NCI-H2196 (cell line): ENCODE results near the gene SLC29A2.
"Not testable (repeated sequence)": the region's sequence is repeated elsewhere in the genome, so short reads cannot be mapped to it uniquely, and the experiment has no call there.

Source experiments
- DNase-seq: peaks from one replicate; lab custom pipeline; 2025; ENCODE audit not compliant: unreplicated experiment; lab: John Stamatoyannopoulos, UW

The SLC29A2 gene

DNA sequence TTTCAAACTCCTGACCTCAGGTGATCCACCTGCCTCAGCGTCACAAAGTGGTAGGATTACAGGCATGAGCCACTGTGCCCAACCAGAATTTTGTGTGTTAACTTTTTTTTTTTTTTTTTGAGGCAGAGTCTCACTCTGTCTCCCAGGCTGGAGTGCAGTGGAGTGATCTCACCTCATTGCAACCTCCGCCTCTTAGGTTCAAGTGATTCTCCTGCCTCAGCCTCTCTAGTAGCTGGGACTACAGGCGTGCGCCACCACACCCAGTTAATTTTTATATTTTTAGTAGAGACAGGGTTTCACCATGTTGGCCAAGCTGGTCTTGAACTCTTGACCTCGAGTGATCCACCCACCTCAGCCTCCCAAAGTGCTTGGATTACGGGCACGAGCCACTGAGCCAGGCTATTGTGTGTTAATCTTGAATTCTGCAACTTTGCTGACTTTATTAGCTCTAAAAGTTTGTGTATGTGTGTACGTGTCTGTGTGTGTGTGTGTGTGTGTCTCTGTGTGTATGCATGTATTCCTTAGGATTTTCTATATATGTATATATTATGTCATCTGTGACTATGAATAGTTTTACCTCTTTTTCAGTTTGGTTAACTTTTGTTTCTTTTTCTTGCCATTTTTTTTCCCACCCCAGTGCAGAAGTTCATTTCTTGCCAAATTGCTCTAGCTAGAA, 20.9 kb downstream of the SLC29A2 start:
- DNase-seq: not testable (repeated sequence)

DNA sequence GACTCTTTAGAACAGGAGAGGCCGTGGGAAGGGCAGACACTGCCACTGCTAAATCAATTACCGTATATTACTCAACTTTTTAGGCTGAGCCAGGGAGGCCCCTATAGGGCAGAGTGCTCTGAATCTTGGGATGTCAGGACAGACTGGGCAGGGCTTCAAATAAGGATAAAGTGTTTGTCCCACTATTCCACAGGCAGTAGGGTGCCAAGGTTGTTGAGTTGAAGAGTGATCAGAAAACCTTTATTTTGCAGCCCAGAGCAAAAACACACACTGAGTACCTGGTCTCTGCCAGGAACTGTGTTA, 22.5 kb downstream of the SLC29A2 start:
- no peak for DNase-seq

DNA sequence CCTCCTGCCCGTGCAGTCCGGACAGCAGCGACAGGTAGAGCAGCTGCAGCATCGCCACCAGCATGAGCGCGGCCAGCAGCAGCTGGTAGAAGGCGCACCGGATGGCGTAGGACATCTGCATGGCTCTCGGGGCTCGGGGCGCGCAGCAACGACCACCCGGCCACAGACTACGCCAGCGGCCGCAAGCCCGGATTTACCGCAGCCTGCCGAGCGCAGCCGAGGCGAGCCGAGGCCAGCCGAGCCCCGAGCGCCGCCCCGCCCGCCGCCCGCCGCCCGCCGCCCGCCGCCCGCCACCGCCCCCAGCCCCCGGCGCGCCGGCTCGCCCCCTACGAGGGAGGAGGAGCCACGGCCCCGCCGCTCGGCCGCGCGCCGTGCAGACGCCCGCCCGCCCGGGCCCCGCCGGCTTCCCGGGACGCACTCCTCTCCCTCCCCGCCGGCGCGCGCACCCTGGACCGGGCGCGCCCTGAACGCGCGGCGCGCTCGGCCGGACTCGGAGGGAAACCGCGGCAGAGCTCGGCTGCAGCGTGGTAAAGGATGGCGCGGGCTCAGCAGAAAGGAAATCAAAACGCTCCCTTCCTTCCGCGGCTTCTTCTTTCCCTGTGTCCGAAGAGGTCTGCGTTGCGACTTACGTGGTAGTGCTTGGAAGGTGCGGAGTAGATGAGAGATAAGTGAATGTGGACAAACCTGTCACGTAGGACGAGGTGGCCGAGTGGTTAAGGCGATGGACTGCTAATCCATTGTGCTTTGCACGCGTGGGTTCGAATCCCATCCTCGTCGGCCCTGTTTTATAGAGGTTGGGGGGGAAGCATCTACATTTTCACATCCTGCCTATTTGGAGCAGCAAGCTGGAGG, 23.9 kb downstream of the SLC29A2 start, which contains the start of gene B4GAT1:
Gene B4GAT1, minus strand, starts transcription at position 205 of the 852 bp plus-strand sequence. Its CDS starts 84 bp downstream, at position 121.
- peak; percentile 83 for DNase-seq

DNA sequence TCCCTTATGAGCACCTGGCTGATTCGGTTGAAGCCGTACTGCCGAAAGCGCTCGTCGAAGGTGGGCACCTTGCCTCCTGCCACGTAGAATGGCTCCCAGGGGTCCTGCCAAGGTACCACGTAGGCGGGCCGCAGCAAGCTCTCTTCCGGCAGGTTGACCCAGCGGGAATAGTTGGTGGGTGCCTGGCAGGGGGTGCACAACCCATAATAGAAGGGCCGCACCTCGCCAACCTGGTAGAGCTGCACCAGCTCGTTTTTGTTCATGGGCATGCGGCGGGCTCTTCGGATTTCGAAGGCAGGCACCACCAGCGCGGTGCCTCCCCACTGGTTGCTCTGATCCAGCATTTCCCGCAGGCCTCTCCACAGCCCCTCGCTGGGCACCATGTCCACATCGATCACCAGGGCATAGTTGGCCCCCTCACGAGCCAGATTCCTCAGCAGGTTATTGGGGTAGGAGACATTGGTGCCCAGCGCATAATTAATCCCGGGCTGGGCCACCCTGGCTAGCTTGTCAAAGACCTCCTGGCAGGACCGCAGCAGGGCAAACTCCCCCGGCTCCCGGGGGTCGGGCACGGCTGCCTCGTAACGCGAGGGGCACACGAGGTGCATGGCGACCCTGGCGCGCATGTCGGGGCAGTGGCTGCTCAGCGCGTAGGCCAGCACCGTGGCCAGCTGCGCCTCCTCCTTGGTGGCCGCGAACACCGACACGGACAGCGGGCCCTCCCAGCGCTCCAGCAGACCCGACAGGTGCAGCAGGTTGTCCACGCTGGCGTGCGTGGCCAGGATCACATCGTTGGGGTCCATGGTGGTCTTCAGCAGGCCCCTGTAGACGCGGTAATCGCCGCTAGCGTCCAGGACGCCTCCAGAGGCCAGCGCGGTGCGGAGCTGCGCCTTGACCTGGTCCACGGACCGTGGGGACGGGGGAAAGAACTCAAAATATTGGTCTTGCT, 24.8 kb downstream of the SLC29A2 start:
- no peak for DNase-seq

DNA sequence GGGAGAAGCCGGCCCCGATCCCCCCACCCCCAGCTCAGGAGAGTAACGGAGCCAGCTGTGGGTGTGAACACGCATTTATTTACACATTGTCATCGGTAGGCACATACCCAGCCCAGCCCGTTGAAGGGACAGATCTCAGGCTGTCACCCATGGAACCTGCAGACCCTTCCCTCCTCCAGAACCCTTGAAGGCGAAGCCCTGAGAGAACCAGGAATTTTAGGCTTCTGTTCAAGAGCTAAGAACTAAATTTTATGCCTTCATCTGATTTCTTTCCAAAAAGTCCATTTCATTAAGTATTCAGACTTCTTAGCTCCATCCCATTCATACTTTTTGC, 26.3 kb downstream of the SLC29A2 start:
- DNase-seq: no peak

DNA sequence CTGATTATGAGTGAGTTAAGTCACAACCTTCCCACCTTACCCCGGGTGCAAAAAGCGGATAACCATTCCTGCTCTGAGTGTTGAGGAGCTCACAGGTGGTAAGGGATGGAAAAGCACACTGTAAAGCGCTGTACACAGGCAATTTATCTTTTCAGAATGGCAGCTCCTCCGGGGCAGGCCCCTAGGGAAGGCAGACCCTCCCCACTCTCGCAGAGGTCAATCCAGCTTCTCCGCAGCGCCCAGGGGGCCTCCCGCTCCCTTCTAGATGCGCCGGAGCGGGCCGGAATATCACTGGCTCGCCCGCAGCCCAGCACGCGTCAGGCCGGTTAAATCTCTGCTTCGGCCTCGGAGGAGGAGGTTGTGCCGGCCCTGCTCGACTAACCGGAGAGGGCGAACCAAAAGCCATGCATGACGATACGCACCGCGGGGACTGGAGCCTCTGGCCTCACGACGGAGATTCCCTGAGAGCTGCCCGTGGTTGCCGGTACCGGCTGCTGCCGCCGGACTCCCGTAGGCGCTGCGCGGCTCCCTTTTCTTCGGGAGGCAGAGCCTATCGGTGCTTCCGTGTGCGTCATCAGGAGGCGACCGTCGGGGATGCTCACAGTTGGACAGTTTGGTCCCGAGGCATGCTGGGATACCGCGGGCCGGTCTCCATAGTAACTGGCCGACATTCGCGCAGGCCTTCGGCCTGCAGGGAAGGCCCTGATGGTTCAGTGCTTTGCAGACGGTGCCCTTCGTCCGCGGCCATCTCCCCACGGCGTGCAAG, 26.8 kb downstream of the SLC29A2 start, which contains the start of gene BRMS1:
Gene BRMS1, minus strand, starts transcription at position 555 of the 766 bp plus-strand sequence. CDS start 2,870 bp downstream, outside the sequence.
- peak; percentile 96 for DNase-seq

DNA sequence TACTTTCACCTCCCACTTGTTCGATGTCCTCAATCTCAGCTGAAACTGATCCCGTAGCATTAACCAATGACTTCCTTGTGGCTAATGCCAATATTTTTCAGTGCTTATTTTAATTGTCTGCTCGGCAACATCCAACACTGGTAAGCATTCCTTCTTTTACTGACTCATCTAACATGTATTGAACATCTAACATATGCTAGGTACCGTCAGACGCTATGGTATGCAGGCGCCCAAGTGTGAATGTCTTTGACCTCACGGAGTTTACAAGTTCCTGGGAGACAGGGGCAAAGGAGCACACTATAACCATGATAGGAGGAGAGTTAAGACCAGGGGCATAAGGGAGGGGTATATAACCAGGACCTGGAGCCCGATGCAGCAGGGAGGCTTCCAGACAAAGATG, 28.4 kb downstream of the SLC29A2 start:
- no peak for DNase-seq

DNA sequence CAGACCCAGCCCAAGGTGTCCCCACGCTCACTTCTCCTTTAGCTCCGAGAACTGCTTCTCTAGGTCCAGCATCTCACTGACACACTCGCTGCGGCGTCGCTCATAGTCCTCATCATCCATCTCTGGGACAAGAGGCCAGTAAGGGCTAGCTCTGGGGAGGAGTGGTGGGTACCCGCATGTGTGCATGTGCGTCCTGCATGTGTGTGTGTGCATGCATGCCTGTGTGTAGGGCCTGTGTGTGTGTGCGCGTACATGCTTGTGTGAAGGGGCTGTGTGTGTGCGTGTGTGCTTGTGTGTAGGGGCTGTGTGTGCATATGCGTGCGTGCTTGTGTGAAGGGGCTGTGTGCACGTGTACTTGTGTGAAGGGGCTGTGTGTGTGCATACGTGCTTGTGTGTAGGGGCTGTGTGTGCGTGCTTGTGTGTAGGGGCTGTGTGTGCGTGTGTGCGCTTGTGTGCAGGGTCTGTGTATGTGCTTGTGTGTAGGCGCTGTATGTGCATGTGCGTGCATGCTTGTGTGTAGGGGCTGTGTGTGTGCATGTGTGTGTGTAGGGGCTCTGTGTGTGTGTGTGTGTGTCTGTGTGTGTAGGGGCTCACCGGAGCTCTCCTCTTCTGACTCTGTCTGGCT, 29.9 kb downstream of the SLC29A2 start:
- no peak for DNase-seq

DNA sequence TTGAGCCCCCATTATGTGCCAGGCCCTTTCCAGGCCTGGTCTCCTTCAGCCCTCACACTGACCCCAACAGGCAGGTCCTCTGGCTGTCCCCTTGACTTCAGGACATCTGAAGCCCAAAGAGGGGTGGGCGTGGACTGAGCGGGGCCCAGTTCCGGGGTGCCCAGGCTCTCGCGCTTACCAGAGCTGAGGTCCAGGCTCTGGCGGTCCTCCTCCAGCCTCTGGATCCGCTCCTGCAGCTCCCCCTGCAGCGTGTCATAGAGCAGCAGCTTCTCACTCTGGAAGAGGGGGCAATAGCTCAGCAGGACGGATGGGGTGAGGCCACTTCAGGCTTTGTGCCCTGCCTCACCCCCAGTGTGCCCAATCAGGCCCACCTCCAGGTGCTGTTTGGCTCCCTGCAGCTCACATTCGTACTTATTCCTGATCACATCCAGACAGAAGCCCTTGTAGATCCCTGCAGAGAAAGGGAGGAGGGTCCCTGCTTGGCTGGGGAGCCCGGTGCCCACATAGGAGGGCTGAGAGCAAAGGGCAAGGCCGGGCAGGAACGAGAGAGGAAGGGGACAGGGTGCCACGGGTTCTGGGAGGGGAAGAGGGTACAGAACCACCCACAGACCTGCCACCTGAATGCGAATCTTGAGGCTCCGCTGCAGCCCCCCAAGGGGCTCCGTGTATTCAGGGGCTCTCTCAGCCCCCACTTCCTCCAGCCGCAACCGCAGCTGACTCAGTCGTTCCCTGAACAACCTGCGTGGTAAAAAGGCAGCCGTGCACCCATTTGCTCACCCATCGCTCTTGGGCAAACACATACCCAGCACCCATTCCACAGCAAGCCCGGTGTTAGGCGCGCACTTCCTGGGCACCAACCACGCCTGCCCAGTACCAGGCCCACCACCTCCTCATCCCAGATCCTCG, 30.7 kb downstream of the SLC29A2 start:
- no peak for DNase-seq

DNA sequence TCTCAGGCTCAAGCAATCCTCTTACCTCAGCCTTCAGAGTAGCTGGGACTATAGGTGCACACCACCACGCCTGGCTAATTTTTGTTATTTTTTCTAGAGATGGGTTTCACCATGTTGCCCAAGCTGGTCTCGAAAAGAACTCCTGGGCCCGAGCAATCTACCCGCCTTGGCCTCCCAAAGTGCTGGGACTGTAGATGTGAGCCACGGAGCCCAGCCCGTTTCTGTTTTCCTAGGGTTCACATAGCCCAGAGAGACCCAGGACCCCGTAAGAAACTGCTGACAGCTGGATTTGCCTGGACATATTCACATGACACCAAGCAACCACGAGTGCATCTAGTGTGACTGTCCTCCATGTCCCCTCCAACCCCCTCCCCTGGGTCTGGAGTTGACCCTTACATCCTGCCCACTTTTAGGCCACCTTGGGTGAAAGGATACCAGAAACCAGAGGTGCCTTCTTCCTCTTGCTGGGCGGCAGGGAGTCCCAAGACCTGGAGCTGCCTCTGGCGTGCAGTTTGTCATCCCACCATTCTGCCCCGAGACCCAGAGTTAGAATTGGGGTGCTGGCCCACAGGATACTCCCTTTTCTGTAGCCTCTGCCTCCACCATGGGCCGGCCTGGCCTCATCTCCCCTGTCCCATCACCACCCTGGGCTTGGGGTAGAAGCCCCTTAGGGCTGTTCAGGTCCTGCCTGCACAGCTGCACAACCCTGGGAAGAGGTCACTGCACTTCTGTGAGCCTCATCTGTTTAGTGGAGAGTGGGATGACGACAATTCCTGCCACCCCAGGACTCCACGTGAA, 31.7 kb downstream of the SLC29A2 start:
- no peak for DNase-seq

DNA sequence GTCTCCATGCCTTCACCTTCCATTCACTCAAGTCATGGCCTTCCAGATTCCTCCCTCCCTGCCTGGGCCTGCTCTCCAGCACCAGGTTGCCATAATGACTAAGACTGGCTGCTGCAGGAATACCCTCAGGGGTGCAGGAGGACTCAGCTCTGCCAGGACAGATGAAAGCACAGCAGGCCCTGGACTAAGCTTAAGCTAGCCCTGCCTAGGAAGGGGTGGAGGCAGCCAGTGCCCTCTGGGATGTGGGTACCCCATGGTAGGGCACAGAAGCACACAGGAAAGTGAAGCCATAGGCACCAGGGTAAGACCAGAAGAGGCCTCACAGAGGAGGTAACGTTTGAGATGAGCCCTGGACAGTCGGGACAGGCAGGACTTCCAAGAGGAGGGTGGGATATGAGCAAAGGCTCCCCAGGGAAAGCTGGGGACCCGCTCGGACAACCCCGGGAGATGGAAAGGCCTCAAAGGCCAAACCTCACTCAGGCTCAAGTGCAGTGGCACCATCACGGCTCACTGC, 32.3 kb downstream of the SLC29A2 start:
- DNase-seq: no peak

DNA sequence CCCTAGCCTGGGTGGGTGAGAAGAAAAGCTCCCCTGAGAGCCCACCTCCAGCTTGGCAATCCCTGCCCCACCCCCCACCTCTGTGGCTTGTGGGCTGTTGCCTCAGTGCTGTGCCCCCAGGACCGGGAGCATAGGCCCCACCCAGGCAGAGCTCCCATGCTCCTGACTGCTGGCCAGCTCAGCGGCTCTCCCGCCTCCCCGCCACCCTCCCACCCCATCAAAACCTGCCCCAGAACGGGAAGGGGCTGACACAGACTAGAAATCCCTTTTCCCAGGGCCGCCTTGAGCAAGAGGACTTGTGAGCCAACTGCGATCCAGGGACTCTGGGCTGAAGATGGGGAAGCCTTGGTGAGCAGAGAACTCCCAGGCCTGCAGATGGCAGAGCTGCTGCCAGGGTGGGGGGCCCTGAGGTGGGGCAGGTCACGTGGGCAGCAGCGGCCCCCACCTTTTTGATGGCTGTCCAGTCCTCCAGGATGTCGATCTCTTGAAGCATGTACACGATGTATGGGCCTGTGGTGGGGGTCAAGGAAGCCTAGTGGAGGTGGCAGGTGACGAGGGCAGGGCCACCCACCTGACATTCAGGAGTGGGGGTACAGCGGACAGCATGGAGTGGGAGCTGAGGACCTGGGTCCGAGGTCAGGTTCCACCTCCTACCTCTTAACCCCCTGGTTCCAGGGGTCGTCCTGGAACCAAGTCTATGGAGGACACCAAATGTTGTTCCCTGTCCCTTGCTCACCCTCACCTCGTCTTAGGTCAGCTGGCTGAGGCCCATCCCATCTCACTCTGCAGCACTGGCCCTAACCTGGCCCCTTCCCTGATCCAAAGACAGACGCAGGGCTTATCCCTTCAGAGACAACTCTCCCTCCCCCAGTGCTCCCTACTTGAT, 33.0 kb downstream of the SLC29A2 start:
- DNase-seq: no peak

DNA sequence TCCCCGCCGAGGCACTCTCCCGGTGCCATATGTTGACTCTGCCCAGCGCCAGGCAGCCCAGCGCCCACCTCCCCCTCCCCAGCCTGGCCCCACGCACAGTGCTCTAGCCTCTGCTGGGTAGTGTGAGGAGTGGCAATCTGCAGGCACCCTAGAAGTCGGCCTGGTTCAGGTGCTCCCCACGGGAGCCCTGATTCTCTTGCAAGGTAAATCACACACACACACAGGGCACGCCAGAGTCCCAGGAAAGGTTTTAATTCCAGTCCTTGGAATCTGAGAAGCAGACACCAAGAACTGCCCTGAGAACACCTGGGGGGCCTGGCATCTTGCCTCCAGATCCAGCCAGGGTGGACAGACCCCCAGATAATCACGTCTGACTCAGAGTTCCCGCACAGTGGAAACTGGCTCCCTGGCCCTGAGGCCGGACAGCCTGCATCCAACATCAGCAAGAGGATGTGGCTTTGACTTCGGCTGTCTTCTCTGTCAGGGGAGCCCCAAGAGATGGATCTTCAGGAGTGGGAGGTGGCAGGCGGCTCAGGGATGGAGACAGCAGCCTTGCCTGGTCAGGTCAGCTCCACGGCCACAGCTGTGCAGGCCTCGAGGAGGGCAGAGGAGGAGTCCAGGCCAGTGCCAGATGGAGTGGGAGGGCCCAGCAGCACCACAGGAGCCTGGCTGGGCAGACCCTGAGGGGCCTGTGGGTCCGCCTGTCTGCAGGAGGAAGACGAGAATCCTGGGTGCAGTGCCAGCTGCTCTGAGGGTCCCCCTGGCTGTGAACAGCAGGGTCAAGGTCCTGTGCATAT, 34.3 kb downstream of the SLC29A2 start:
- DNase-seq: no peak

DNA sequence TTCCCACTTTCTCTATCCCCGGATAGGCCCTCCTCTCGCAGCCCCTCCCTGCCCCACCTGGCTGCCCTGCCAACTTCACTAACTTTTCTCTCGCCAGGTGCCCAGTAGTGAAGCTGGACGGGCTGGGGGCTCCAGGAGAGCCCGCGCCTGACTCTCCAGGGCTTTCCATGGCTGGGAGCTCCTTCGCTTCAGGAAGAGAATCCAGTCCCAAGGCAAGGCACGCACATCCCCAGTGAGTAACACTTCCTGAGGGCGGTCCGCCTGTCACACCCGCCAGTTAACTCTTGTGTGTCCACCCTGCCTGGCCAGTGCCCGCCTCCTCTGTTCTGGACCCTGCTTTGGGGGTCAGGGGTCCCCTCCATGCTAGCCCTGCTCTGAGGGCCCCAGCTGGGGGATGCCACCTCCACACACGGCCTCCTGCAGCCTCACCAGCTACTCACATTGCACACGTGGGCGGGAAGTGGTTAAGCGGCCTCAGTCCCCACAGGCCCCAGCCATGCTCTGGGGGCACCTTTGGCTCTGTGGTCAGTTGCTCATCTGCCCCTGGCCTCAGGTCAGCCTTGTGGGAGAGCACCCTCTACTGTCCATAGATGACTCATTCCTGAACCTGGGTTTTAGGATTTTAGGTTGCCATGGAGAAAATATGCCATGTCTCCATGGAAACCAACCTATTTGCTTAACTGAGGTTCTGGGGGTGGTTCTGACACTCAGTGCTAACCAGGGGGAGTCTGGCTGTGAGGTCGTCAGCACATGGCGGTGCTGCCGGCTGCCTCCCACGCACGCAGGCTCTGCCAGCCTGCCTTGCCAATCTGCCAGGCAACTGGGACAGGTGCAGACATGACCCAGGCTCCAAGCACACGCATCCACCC, 35.1 kb downstream of the SLC29A2 start, which contains the start of gene RIN1:
Gene RIN1, minus strand, starts transcription at position 201 of the 869 bp plus-strand sequence. Its CDS starts 32 bp downstream, at position 169.
- DNase-seq: peak; percentile 88

DNA sequence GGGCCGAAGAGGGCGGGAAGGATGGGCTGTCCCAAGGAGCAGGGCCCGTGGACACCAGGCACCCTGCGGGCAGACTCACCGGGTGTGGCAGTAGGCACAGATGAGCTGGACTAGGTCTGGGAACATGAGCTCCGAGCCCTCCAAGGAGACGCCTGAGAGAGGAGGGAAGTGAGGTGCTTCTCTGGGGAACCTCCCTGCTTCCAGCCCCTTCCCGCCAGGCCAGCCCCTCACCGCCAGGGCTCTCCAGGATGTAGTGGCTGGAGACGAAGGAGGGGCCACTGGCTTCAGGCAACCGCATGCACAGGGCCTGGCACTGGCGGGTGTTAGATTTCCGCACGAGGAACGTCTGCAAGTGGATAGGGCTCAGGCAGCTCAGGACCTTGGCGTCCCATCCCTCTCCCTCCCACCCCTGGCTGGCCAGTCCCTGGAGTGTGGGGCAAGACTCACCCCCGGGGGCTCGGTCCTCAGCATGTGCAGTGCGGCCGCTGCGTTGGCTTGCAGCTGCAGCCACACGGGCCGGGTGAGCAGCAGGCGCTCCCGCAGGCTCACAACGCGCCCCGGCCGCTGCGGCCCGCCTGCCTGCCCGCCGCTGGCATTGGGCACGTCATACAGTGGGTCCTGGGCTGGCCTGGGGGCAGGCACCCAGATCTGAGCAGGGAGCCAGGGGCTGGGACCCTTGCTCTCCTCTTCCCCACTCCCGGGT, 35.9 kb downstream of the SLC29A2 start:
- DNase-seq: no peak
